ENCODE measurements around the gene IP6K3.

- TF ChIP-seq POLR2A (IDR thresholded peaks at IDR 0.05) (no peak), POLR2AphosphoS5 (IDR thresholded peaks at IDR 0.05) (no peak)
- TF ChIP-seq, protein P1, sequence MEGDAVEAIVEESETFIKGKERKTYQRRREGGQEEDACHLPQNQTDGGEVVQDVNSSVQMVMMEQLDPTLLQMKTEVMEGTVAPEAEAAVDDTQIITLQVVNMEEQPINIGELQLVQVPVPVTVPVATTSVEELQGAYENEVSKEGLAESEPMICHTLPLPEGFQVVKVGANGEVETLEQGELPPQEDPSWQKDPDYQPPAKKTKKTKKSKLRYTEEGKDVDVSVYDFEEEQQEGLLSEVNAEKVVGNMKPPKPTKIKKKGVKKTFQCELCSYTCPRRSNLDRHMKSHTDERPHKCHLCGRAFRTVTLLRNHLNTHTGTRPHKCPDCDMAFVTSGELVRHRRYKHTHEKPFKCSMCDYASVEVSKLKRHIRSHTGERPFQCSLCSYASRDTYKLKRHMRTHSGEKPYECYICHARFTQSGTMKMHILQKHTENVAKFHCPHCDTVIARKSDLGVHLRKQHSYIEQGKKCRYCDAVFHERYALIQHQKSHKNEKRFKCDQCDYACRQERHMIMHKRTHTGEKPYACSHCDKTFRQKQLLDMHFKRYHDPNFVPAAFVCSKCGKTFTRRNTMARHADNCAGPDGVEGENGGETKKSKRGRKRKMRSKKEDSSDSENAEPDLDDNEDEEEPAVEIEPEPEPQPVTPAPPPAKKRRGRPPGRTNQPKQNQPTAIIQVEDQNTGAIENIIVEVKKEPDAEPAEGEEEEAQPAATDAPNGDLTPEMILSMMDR (IDR thresholded peaks at IDR 0.05): no peak
Observed at GRCh38 chr6:33755070-33755869, 8.6 kb upstream of the IP6K3 start.
